Right cardiac atrium (tissue), 5 donors: Measurements from ENCODE around the gene IPO11. TPM values are rescaled to one million over a fixed set of nuclear protein-coding genes. Genes with fewer than 3 reads are reported as not detected.
"Not testable (repeated sequence)": the region's sequence is repeated elsewhere in the genome, so short reads cannot be mapped to it uniquely, and the experiment has no call there.

Experiments
- ATAC-seq, 2 donors: fragments of 200-7000 bp; cut with Tn5 transposase; one replicate each; pipeline versions ENCODE4 v1.8.0 to v1.9.1; 2020; ENCODE audit warnings: moderate library complexity in 2 of 2, mild to moderate bottlenecking in 1 of 2
- DNase-seq, 3 donors: peaks; one replicate each; pipeline ENCODE4 v3.0.0-alpha.2; 2020
- H3K27ac ChIP-seq: one replicate; pipeline ENCODE4 v1.5.1; 2013; ENCODE audit warnings: mild to moderate bottlenecking, low read length, control low read depth, moderate library complexity
- H3K27me3 ChIP-seq: one replicate; pipeline ENCODE4 v1.6.1; 2013; ENCODE audit not compliant: control insufficient read depth, insufficient read depth
- H3K4me1 ChIP-seq: one replicate; pipeline ENCODE4 v1.6.1; 2013; ENCODE audit warnings: low read length; ENCODE audit not compliant: control insufficient read depth, insufficient read depth
- H3K4me3 ChIP-seq: one replicate; pipeline ENCODE4 v1.5.1; 2013; ENCODE audit warnings: low read length, control low read depth
- H3K9me3 ChIP-seq: one replicate; pipeline ENCODE4 v1.6.1; 2013; ENCODE audit warnings: low read length; ENCODE audit not compliant: control insufficient read depth
- WGBS: extraction: QIAGEN DNeasy Blood & Tissue Kit; methylation state at CpG from one replicate; pipeline ENCODE4 v1.1.7; 2013; 5-methylcytosine and 5-hydroxymethylcytosine counted together
- intact Hi-C, 4 donors: fragments of 100-400 bp; cut with DNase I; formaldehyde crosslinking; loops; one replicate each; pipeline versions ENCODE4 v1.11.0 to v1.14.0; 2022 to 2023
- polyA plus RNA-seq: library from polyadenylated mRNA; stranded (reverse); fragments of 200-250 nt; gene quantifications from one replicate; pipeline ENCODE4 v1.2.3, GENCODE V29; 2013
- total RNA-seq, 4 donors: library from RNA; stranded (reverse); fragmentation: NEBNext Ultra II Directional; extraction: Animal tissue kit (Norgen Biotek cat#: 25700); gene quantifications; one replicate each; pipeline ENCODE4 v1.2.1, GENCODE V29; 2021
- donor health status: healthy with polysubstance abuse.
- donor health status: DM: no; HTN: yes; CAD: no.
- donor health status: DM: no; HTN: no; CAD: no.
- donor health status: DM: no; HTN: yes; CAD: no; lungs with severe emphysema.
- donor health status: DM: yes; HTN: yes; CAD: no.

Gene IPO11
- total and polyA plus RNA-seq, 5 donors, result 10.2 to 37.4 (median 30.3) TPM

GRCh38 chr5:62514510-62515119 is 102.1 kb downstream of the IPO11 start:
- WGBS, result 73% methylated on average over 6 of the region's 6 CpGs
- no peaks in the 10 kb centered on the region for H3K27me3 ChIP-seq
- intact Hi-C loops, result no loop called here
- H3K4me1 ChIP-seq, result no peaks in the 10 kb centered on the region
- H3K27ac ChIP-seq, result no peak overlapping the region
- no peaks in the 10 kb centered on the region for H3K9me3 ChIP-seq
- H3K4me3 ChIP-seq, result no peak overlapping the region
- DNase-seq (no peak), ATAC-seq (no peak)

GRCh38 chr5:62520812-62521211 is 108.2 kb downstream of the IPO11 start:
- ATAC-seq, H3K4me1 ChIP-seq, H3K27me3 ChIP-seq, H3K4me3 ChIP-seq, H3K9me3 ChIP-seq, intact Hi-C loops, DNase-seq, H3K27ac ChIP-seq: not testable (repeated sequence)
- WGBS, result 100% methylated on average over 1 of the region's 1 CpG

GRCh38 chr5:62521319-62521718 is 108.8 kb downstream of the IPO11 start:
- intact Hi-C loops, result no loop called here
- no peak for DNase-seq
- WGBS, result 59% methylated on average over 2 of the region's 2 CpGs
- no peak overlapping the region for H3K4me3 ChIP-seq
- no peak for ATAC-seq
- no peak overlapping the region for H3K27ac ChIP-seq
- no peaks in the 10 kb centered on the region for H3K9me3 ChIP-seq
- H3K4me1 ChIP-seq, result no peaks in the 10 kb centered on the region
- no peaks in the 10 kb centered on the region for H3K27me3 ChIP-seq

- no peak overlapping the region for H3K4me3 ChIP-seq
- intact Hi-C loops, result no loop called here
- ATAC-seq, result no peak
- H3K9me3 ChIP-seq, result no peaks in the 10 kb centered on the region
- no peak for DNase-seq
- no peaks in the 10 kb centered on the region for H3K27me3 ChIP-seq
- WGBS, result 97% methylated on average over 1 of the region's 1 CpG
- H3K4me1 ChIP-seq, result no peaks in the 10 kb centered on the region
- H3K27ac ChIP-seq, result no peak overlapping the region
Measured at GRCh38 chr5:62522811-62523210, 110.2 kb downstream of the IPO11 start.

GRCh38 chr5:62533597-62533996 is 121.0 kb downstream of the IPO11 start:
- Histone ChIP-seq H3K9me3 (no peaks in the 10 kb centered on the region), H3K27me3 (no peaks in the 10 kb centered on the region), H3K4me3 (no peak overlapping the region), H3K27ac (no peak overlapping the region), H3K4me1 (no peaks in the 10 kb centered on the region)
- intact Hi-C loops, result no loop called here
- WGBS, result 91% methylated on average over 2 of the region's 2 CpGs
- ATAC-seq (no peak), DNase-seq (no peak)

GRCh38 chr5:62534461-62535236 is 122.1 kb downstream of the IPO11 start:
- WGBS, result 65% methylated on average over 4 of the region's 4 CpGs
- H3K4me1 ChIP-seq, result no peaks in the 10 kb centered on the region
- H3K27ac ChIP-seq, result no peak overlapping the region
- H3K4me3 ChIP-seq, result no peak overlapping the region
- intact Hi-C loops, result no loop called here
- no peaks in the 10 kb centered on the region for H3K27me3 ChIP-seq
- ATAC-seq (no peak), DNase-seq (no peak)
- no peaks in the 10 kb centered on the region for H3K9me3 ChIP-seq

GRCh38 chr5:62536232-62536631 is 123.7 kb downstream of the IPO11 start:
- intact Hi-C loops, result no loop called here
- ATAC-seq, result no peak
- WGBS, result 96% methylated on average over 2 of the region's 2 CpGs

GRCh38 chr5:62536783-62537182 is 124.2 kb downstream of the IPO11 start:
- Histone ChIP-seq H3K9me3 (no peaks in the 10 kb centered on the region), H3K4me1 (no peaks in the 10 kb centered on the region), H3K4me3 (no peak overlapping the region), H3K27ac (no peak overlapping the region), H3K27me3 (no peaks in the 10 kb centered on the region)
- WGBS, result 94% methylated on average over 2 of the region's 2 CpGs
- ATAC-seq (no peak), DNase-seq (no peak)
- intact Hi-C loops, result no loop called here

More at GRCh38 chr5:62536232-62536631, 123.7 kb downstream of the IPO11 start:
- no peaks in the 10 kb centered on the region for H3K27me3 ChIP-seq
- no peak overlapping the region for H3K27ac ChIP-seq
- DNase-seq, result no peak
- H3K4me1 ChIP-seq, result no peaks in the 10 kb centered on the region
- no peaks in the 10 kb centered on the region for H3K9me3 ChIP-seq
- H3K4me3 ChIP-seq, result no peak overlapping the region

- Histone ChIP-seq H3K4me3 (no peak overlapping the region), H3K9me3 (no peaks in the 10 kb centered on the region), H3K4me1 (no peaks in the 10 kb centered on the region), H3K27me3 (no peaks in the 10 kb centered on the region), H3K27ac (no peak overlapping the region)
- 88% methylated on average over 9 of the region's 9 CpGs for WGBS
- intact Hi-C loops, result no loop called here
- DNase-seq, result no peak
- no peak for ATAC-seq
Measured at GRCh38 chr5:62538017-62538942, 125.7 kb downstream of the IPO11 start.

- Histone ChIP-seq H3K9me3 (no peaks in the 10 kb centered on the region), H3K27ac (no peak overlapping the region), H3K4me1 (no peaks in the 10 kb centered on the region), H3K4me3 (no peak overlapping the region), H3K27me3 (no peaks in the 10 kb centered on the region)
- ATAC-seq (no peak), DNase-seq (no peak)
- WGBS, result 100% methylated on average over 1 of the region's 1 CpG
- intact Hi-C loops, result no loop called here
Measured at GRCh38 chr5:62542720-62543119, 130.2 kb downstream of the IPO11 start.
